ENCODE data around the gene APLP2. TPM values are rescaled to one million over a fixed set of nuclear protein-coding genes. Genes with fewer than 3 reads are reported as not detected.

APLP2 gene
- total RNA-seq, 2 experiments from 2014 or later = 25.5 to 29.8 TPM

DNA sequence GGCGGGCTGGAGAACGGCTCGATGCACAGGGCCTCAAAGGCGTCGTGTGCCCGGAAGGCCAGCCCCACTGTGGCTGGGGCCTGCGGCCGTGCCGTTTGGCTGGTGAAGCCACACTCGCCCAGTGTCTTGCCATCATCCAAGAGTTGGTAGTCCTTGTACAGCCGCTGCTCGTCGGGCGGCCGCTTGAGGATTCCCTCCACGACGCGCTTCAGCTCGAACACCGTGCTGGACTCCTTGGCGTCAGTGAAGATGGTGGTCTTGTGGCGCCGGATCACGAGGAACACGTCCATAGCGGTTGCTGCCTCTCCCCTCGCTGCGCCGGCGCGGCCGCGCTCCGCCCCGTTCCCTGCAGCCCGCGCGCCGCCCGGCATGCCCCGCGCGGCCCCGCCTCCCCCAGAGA is 36.8 kb upstream of the APLP2 start:
- no peak overlapping the region for H3K4me3 Mint-ChIP-seq
- no peak for ATAC-seq
- H3K27me3 Mint-ChIP-seq = no peaks in the 10 kb centered on the region
- no peak overlapping the region for H3K27ac Mint-ChIP-seq
- no peaks in the 10 kb centered on the region for H3K9me3 Mint-ChIP-seq
- ChIA-PET CTCF (interaction anchor here (1.3 kb wide), 1 partner anchor 15 kb away, joined by 3 read pairs; no protein-coding TSS in a partner anchor), POLR2A (no interaction called here)
- intact Hi-C loops (cut with micrococcal nuclease) = no loop called here
- H3K4me1 Mint-ChIP-seq (ENCODE audit: low read depth) = no peaks in the 10 kb centered on the region
- TF ChIP-seq, protein P1, sequence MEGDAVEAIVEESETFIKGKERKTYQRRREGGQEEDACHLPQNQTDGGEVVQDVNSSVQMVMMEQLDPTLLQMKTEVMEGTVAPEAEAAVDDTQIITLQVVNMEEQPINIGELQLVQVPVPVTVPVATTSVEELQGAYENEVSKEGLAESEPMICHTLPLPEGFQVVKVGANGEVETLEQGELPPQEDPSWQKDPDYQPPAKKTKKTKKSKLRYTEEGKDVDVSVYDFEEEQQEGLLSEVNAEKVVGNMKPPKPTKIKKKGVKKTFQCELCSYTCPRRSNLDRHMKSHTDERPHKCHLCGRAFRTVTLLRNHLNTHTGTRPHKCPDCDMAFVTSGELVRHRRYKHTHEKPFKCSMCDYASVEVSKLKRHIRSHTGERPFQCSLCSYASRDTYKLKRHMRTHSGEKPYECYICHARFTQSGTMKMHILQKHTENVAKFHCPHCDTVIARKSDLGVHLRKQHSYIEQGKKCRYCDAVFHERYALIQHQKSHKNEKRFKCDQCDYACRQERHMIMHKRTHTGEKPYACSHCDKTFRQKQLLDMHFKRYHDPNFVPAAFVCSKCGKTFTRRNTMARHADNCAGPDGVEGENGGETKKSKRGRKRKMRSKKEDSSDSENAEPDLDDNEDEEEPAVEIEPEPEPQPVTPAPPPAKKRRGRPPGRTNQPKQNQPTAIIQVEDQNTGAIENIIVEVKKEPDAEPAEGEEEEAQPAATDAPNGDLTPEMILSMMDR (IDR thresholded peaks at IDR 0.05) = no peak
- H3K36me3 Mint-ChIP-seq (ENCODE audit: low read depth) = no peaks in the 10 kb centered on the region
- DNase-seq = no peak

GRCh38 chr11:130034236-130034635 is 35.5 kb upstream of the APLP2 start:
- H3K27me3 Mint-ChIP-seq = no peaks in the 10 kb centered on the region
- H3K9me3 Mint-ChIP-seq = no peaks in the 10 kb centered on the region
- TF ChIP-seq, protein P1 (IDR thresholded peaks at IDR 0.05) = no peak
- no peak overlapping the region for H3K4me3 Mint-ChIP-seq
- H3K36me3 Mint-ChIP-seq (ENCODE audit: low read depth) = no peaks in the 10 kb centered on the region
- ATAC-seq (no peak), DNase-seq (no peak)
- H3K27ac Mint-ChIP-seq = no peak overlapping the region
- CTCF ChIA-PET = no interaction called here
- POLR2A ChIA-PET = interaction anchor here (1.0 kb wide), 1 partner anchor 9 kb away, joined by 3 read pairs; no protein-coding TSS in a partner anchor
- intact Hi-C loops (cut with micrococcal nuclease) = no loop called here
- H3K4me1 Mint-ChIP-seq (ENCODE audit: low read depth) = no peaks in the 10 kb centered on the region

DNA sequence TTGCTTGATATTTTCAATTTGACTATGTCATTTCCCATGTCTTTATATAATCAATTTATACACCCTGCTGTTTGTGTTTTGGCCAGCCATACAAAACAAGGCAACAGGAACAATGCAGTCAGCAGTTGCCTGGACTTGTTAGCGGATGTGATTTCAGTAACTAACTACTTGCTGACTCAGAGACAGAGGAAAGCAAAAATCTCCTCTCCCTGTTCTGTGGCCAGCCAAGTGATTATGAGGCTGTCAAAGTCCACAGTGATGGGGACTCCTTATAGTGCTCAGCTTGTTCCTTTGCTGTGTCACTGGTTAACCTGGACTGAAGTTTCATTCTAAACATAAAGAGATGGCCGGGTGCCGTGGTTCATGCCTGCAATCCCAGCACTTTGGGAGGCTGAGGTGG is 32.6 kb upstream of the APLP2 start:
- H3K27me3 Mint-ChIP-seq = peaks cover 2% of the 10 kb centered on the region
- H3K4me1 Mint-ChIP-seq (ENCODE audit: low read depth) = no peaks in the 10 kb centered on the region
- H3K36me3 Mint-ChIP-seq (ENCODE audit: low read depth) = no peaks in the 10 kb centered on the region
- H3K9me3 Mint-ChIP-seq = no peaks in the 10 kb centered on the region
- DNase-seq = no peak
- no peak for ATAC-seq
- no peak overlapping the region for H3K27ac Mint-ChIP-seq
- intact Hi-C loops (cut with micrococcal nuclease) = no loop called here
- ChIA-PET CTCF (no interaction called here), POLR2A (no interaction called here)
- no peak overlapping the region for H3K4me3 Mint-ChIP-seq
- TF ChIP-seq, protein P1 (IDR thresholded peaks at IDR 0.05) = no peak

- ChIA-PET CTCF (no interaction called here), POLR2A (no interaction called here)
- no peak overlapping the region for H3K27ac Mint-ChIP-seq
- intact Hi-C loops (cut with micrococcal nuclease) = no loop called here
- no peaks in the 10 kb centered on the region for H3K4me1 Mint-ChIP-seq (ENCODE audit: low read depth)
- no peaks in the 10 kb centered on the region for H3K9me3 Mint-ChIP-seq
- no peak for DNase-seq
- H3K36me3 Mint-ChIP-seq (ENCODE audit: low read depth) = no peaks in the 10 kb centered on the region
- TF ChIP-seq, protein P1 (IDR thresholded peaks at IDR 0.05) = no peak
- no peak for ATAC-seq
- H3K4me3 Mint-ChIP-seq = no peak overlapping the region
- peaks cover 2% of the 10 kb centered on the region for H3K27me3 Mint-ChIP-seq
These were observed 31.7 kb upstream of the APLP2 start for GRCh38 chr11:130037881-130038585.

GRCh38 chr11:130040281-130040940 is 29.3 kb upstream of the APLP2 start:
- Mint-ChIP-seq H3K9me3 (no peaks in the 10 kb centered on the region), H3K27me3 (peaks cover 5% of the 10 kb centered on the region), H3K4me3 (no peak overlapping the region), H3K4me1 (ENCODE audit: low read depth) (no peaks in the 10 kb centered on the region), H3K27ac (no peak overlapping the region), H3K36me3 (ENCODE audit: low read depth) (no peaks in the 10 kb centered on the region)
- POLR2A ChIA-PET = no interaction called here
- intact Hi-C loops (cut with micrococcal nuclease) = no loop called here
- no peak for DNase-seq
- TF ChIP-seq, protein P1 (IDR thresholded peaks at IDR 0.05) = no peak
- no peak for ATAC-seq
- CTCF ChIA-PET = no interaction called here

Measured in activated CD8-positive, alpha-beta T cell treated with anti-CD3 and anti-CD28 coated beads for 36 hours (primary cell).